LHCN-M2 (cell line): ENCODE data around the gene GPBAR1. TPM values are rescaled to one million over a fixed set of nuclear protein-coding genes. Genes with fewer than 3 reads are reported as not detected.
"Not testable (repeated sequence)": the region's sequence is repeated elsewhere in the genome, so short reads cannot be mapped to it uniquely, and the experiment has no call there.

Experiments used
- DNase-seq: peaks from one replicate; pipeline ENCODE4 v3.0.0-alpha.2; 2012; ENCODE audit warnings: low read depth
- total RNA-seq: library from RNA; depleted of rRNA; stranded (reverse); fragments of >200 nt; gene quantifications from 2 replicates; pipeline ENCODE4 v1.2.3, GENCODE V29; 2014

The GPBAR1 gene
- total RNA-seq, 1 experiment from 2014 or later: 0.06 TPM

GRCh38 chr2:218267259-218267658 is 6.4 kb downstream of the GPBAR1 start:
- no peak for DNase-seq

- DNase-seq: peak; percentile 99
Observed at GRCh38 chr2:218269900-218270720, 9.3 kb downstream of the GPBAR1 start, which contains the start of the genes AAMP and PNKD. Gene AAMP (minus strand): TSS chr2:218270137. CDS start chr2:218270086, 51 bp downstream. Gene PNKD (plus strand): TSS chr2:218270519. CDS start chr2:218270536, 17 bp downstream.

GRCh38 chr2:218270721-218271486 is 10.1 kb downstream of the GPBAR1 start:
- no peak for DNase-seq

- no peak for DNase-seq
Observed at GRCh38 chr2:218271487-218271797, 10.6 kb downstream of the GPBAR1 start.

GRCh38 chr2:218271865-218272530 is 11.2 kb downstream of the GPBAR1 start:
- DNase-seq: no peak

- peak; percentile 98 for DNase-seq
Observed at GRCh38 chr2:218272531-218273212, 11.9 kb downstream of the GPBAR1 start.

- DNase-seq: not testable (repeated sequence)
Observed at GRCh38 chr2:218273214-218273907, 12.5 kb downstream of the GPBAR1 start.

GRCh38 chr2:218273908-218274249 is 13.1 kb downstream of the GPBAR1 start:
- no peak for DNase-seq

- no peak for DNase-seq
Observed at GRCh38 chr2:218274586-218274985, 13.8 kb downstream of the GPBAR1 start.

GRCh38 chr2:218275371-218276072 is 14.7 kb downstream of the GPBAR1 start:
- no peak for DNase-seq

GRCh38 chr2:218276986-218277755 is 16.4 kb downstream of the GPBAR1 start:
- DNase-seq: no peak

GRCh38 chr2:218277921-218278320 is 17.1 kb downstream of the GPBAR1 start:
- DNase-seq: no peak

- no peak for DNase-seq
Observed at GRCh38 chr2:218278531-218279360, 17.9 kb downstream of the GPBAR1 start.

- no peak for DNase-seq
Observed at GRCh38 chr2:218280260-218280870, 19.6 kb downstream of the GPBAR1 start.

GRCh38 chr2:218281449-218281848 is 20.6 kb downstream of the GPBAR1 start:
- peak; percentile 69 for DNase-seq

- DNase-seq: peak; percentile 89
Observed at GRCh38 chr2:218282173-218282991, 21.6 kb downstream of the GPBAR1 start.

GRCh38 chr2:218284106-218284811 is 23.4 kb downstream of the GPBAR1 start:
- DNase-seq: peak; percentile 84
